T1000 (cell line): ENCODE results near the gene CADPS2.
"Not testable (repeated sequence)": the region's sequence is repeated elsewhere in the genome, so short reads cannot be mapped to it uniquely, and the experiment has no call there.

Source experiments
- DNase-seq: peaks from one replicate; lab custom pipeline; 2025; ENCODE audit warnings: mixed read lengths; lab: John Stamatoyannopoulos, UW

CADPS2 gene

GRCh38 chr7:122674502-122674901 lies 211.8 kb downstream of the CADPS2 start:
- DNase-seq = no peak

GRCh38 chr7:122673951-122674350 lies 212.3 kb downstream of the CADPS2 start:
- DNase-seq = no peak

- no peak for DNase-seq
These were observed 213.7 kb downstream of the CADPS2 start for GRCh38 chr7:122672536-122672935.

GRCh38 chr7:122663733-122664132 lies 222.5 kb downstream of the CADPS2 start:
- DNase-seq = no peak

- no peak for DNase-seq
These were observed 227.4 kb downstream of the CADPS2 start for GRCh38 chr7:122658856-122659255.

GRCh38 chr7:122653685-122654084 lies 232.6 kb downstream of the CADPS2 start:
- no peak for DNase-seq

- no peak for DNase-seq
These were observed 233.4 kb downstream of the CADPS2 start for GRCh38 chr7:122652876-122653275.

GRCh38 chr7:122651451-122651850 lies 234.8 kb downstream of the CADPS2 start:
- DNase-seq = no peak

GRCh38 chr7:122643250-122643649 lies 243.0 kb downstream of the CADPS2 start:
- no peak for DNase-seq

GRCh38 chr7:122638459-122638858 lies 247.8 kb downstream of the CADPS2 start:
- DNase-seq = no peak

GRCh38 chr7:122637784-122638183 lies 248.5 kb downstream of the CADPS2 start:
- DNase-seq = no peak

- DNase-seq = not testable (repeated sequence)
These were observed 250.8 kb downstream of the CADPS2 start for GRCh38 chr7:122635481-122635880.

- DNase-seq = no peak
These were observed 252.8 kb downstream of the CADPS2 start for GRCh38 chr7:122633472-122633871.

GRCh38 chr7:122632238-122632637 lies 254.0 kb downstream of the CADPS2 start:
- DNase-seq = no peak

GRCh38 chr7:122629412-122629953 lies 256.8 kb downstream of the CADPS2 start:
- no peak for DNase-seq

- no peak for DNase-seq
These were observed 257.4 kb downstream of the CADPS2 start for GRCh38 chr7:122628651-122629411.

GRCh38 chr7:122626785-122627184 lies 259.5 kb downstream of the CADPS2 start:
- no peak for DNase-seq

- no peak for DNase-seq
These were observed 263.6 kb downstream of the CADPS2 start for GRCh38 chr7:122622682-122623081.

GRCh38 chr7:122619664-122620063 lies 266.6 kb downstream of the CADPS2 start:
- DNase-seq = no peak

- DNase-seq = no peak
These were observed 267.6 kb downstream of the CADPS2 start for GRCh38 chr7:122618585-122619189.

- DNase-seq = no peak
These were observed 269.3 kb downstream of the CADPS2 start for GRCh38 chr7:122616951-122617350.

GRCh38 chr7:122605929-122606328 lies 280.3 kb downstream of the CADPS2 start:
- no peak for DNase-seq

- DNase-seq = no peak
These were observed 282.0 kb downstream of the CADPS2 start for GRCh38 chr7:122604251-122604650.
